GM21390 (cell line): ENCODE results near the gene TMEM127.
"Not testable (repeated sequence)": the region's sequence is repeated elsewhere in the genome, so short reads cannot be mapped to it uniquely, and the experiment has no call there.

ENCODE experiments used
- ATAC-seq: cut with Tn5 transposase; IDR thresholded peaks from one replicate; pipeline ENCODE4 v1.9.1; 2021; ENCODE audit not compliant: unreplicated experiment

Gene TMEM127

DNA sequence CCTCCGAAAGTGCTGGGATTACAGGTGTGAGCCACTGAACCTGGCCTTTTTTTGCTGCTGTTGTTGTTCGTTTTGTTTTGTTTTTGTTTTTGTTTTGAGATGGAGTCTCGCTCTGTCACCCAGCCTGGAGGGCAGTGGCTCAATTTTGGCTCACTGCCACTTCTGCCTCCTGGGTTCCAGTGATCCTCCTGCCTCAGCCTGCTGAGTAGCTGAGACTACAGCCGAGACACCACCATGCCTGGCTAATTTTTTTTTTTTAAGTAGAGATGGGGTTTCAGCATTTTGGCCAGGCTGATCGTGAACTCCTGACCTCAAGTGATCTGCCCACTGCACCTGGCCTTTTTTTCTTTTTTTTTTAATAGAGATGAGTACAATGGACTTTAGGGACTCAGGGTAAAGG, 22.0 kb downstream of the TMEM127 start:
- ATAC-seq: no peak

DNA sequence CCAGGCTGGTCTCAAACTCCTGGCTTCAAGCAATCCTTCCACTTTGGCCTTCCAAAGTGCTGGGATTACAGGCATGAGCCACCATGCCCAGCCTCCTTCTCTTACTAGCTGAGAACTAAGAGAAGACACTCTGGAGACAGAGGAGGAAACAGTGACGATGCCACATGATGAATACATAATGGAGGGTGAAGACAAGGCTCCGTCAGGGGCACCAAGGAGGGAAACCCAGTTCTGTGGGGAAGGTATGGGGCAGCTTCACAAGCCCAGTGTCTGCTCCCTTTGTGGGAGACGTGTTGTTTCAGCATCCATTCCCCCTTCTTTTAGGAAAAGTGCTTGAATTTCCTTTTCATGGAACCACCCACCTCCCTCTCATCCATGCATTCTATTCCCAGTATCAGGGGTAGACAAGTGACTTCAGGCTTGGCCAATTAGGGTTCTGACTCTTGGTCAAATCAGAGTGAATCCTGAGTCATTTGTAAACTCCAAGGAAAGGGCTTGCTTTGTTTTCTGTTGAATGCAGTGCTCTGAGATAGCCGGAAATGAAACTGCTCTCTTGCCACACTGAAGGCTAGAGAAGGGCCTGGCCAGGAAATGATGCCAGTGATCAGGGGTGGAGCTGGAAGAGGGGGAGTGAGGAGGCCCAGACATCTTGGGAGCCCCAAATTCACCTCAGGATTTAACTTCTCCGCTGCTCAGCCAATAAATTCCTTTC, 23.7 kb downstream of the TMEM127 start:
- ATAC-seq: peak; percentile 75

DNA sequence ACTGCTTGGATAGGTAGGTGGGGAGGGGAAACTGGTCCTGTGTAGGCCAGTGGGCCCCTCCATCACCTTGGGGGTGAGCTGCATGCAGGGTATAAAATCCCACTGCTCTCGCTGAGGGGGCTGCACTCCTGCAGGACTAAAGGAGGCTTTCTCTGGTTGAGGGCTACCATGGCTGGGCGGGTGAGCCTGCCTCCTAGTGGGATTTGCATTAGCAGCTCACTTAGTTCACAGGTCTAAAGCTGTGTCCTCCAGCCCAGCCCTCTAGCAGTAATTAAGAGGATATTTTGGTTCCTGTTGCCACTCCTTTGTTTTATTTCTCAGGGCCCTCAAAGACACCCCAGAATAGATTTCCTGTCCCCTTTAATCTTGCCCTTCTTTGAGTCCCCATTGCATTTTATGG, 24.6 kb downstream of the TMEM127 start:
- no peak for ATAC-seq

GRCh38 chr2:96240341-96241038, 25.3 kb downstream of the TMEM127 start:
- ATAC-seq: no peak

DNA sequence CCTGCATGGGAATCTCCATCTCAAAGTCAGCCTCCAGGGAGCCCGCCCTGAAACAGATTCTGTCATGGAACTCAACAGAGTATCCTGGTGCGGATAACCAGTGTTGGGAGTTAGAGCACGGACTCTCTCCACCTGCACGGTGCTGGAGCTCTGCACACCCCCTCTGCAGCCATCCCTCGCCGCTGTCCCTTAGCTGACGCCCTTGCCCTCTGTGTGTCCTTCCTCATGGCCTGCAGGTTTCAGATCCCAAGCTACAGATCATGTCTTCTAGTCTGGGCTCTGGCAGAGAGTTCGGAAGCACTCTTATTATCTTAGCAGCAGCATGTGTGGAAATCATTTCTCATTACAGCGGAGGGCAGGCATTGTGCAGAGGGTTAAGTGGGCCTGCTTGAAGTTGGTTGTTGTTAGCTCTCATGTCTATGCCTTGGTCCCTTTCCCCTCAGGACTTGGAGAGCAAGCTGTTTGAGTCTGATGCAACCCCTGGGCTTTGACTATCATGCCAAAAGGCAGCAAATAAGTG, 26.0 kb downstream of the TMEM127 start:
- no peak for ATAC-seq

GRCh38 chr2:96239091-96239490, 26.7 kb downstream of the TMEM127 start:
- ATAC-seq: no peak

DNA sequence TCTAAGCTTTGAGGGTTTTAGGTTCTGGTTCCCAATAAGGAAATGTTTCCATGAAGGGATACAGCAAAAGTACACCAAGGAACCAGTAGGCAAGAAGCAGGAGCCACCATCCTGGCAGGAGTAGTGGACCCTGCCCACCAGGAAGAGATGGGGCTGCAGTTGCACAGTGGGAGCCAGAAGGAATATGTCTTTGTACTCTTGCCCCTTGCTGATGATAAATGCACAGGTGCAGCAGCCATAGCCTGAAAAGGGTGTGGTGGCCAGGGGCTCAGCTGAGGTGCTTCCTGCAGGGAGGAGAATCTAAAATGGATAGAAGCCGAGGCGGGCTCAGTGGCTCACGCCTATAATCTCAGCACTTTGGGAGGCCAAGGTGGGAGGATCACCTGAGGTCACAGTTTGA, 27.5 kb downstream of the TMEM127 start:
- no peak for ATAC-seq

- no peak for ATAC-seq
These were observed 28.9 kb downstream of the TMEM127 start for GRCh38 chr2:96236882-96237281.

GRCh38 chr2:96233880-96234316, 31.9 kb downstream of the TMEM127 start:
- ATAC-seq: peak; percentile 94

DNA sequence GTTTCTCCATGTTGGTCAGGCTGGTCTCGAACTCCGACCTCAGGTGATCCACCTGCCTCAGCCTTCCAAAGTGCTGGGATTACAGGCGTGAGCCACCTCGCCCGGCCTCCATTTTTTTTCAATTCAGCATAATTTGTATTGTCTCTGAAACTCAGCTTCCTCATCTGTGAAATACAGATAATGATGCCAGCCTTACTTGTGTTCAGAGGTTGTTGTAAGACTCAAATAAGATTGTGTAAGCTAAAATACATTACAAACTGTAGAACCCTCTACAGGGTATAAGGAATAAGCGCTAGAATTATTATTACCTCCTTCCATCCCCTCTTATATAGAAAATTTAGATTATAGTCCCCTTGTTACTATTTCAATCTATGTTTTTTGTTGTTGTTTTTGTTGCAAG, 32.4 kb downstream of the TMEM127 start:
- no peak for ATAC-seq

DNA sequence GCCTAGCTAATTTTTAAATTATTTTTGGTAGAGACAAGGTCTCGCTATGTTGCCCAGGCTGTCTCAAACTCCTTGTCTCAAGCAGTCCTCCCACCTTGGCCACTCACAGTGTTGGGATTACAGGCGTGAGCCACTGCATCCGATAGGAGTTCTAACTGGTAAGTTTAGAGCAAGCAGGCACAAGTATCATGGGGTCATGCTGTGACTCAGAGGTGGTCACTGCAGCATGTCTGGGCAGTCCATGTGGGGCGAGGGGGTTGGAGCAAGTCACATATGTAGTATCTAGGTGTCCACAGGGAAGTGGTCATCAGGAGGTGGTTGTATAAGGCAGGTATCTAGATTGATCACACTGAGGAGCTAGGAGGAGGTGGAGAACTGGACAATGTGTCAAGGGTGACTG, 34.5 kb downstream of the TMEM127 start:
- no peak for ATAC-seq

DNA sequence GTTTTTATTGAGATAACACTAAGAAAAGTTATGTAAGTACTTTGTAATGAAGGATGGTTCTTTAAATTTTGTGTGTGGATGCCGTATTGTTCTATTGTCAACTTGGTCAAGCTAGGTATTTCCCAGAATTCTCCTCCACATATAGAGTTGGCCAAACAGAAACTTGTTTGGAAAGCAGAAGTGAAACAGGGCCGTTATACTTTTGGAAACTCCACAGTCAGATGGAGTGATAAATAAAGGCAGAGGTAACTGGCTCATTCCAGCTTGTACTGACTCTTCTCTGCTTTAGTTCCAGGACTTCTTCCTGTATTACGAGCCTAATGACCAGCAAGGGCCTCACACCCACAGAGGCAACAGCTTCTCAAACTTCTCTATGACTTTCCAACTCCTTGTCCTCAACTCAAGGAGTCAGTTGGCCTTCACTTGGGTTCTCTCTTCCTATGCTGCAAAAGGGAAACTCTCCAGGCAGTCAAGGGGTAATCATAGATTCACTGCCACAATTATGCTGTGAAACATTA, 40.7 kb downstream of the TMEM127 start:
- ATAC-seq: peak; percentile 80

DNA sequence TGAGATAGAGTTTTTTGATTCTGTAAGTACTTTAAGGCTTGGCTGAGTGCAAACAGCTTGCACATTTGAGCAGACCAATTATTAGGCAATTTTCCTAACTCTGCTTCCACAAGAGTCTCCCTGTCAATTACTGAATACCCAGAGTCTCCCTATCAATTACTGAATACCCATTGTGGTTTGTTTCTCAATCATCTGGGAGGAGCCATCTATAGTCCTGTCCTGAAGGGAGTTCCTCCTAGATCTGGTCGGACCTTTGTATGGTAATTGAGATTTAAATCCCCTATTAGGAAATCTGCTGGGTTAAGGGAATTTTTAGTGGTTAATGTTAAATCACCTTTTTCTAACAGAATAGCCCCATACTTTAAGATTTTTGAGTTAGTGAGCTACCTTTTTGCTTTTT, 44.7 kb downstream of the TMEM127 start:
- ATAC-seq: not testable (repeated sequence)

DNA sequence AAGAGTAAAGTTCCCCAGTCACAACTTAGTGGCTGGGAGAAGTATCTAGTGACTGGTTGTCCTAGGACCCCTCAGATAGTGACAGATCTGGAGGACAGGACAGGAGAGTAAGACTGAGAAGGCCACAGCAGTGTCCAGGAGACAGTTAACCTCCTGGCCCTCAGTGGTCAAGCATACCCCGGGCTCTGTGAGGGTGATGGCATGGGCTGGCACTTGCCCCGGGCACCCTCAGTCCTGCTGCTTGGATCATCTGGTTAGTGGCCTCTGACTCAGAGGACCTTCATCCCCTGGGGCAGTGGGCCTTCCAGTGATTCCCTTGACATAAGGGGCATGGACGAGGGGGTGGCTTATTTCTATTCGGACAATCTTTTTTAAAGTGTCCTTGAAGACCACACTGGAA, 45.8 kb downstream of the TMEM127 start:
- ATAC-seq: not testable (repeated sequence)

- ATAC-seq: no peak
These were observed 47.2 kb downstream of the TMEM127 start for GRCh38 chr2:96218508-96219131.

- no peak for ATAC-seq
These were observed 51.2 kb downstream of the TMEM127 start for GRCh38 chr2:96214554-96214953.

DNA sequence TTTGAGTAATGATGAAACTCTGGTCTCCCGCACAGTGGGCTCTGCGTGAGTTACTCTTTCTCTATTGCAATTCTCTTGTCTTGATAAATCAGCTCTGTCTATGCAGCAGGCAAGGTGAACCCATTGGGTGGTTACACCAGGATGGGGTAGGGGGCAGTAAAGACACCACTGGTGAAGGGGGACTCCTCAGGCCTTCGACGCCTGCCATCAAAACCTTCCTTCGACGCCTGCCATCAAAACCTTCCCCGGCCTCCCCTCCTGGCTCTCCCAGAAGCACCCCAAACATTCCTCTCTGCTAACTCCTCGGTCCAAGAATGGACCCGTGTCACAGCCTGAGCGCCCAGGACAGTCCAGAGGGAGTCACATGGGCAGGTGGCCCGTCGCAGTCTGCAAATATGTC, 52.4 kb downstream of the TMEM127 start:
- no peak for ATAC-seq

GRCh38 chr2:96212339-96212738, 53.5 kb downstream of the TMEM127 start:
- no peak for ATAC-seq

- no peak for ATAC-seq
These were observed 56.1 kb downstream of the TMEM127 start for GRCh38 chr2:96209729-96210085.

GRCh38 chr2:96209011-96209728, 56.6 kb downstream of the TMEM127 start:
- no peak for ATAC-seq
